GF-D8 (cell line): ENCODE data around the gene ZNF580.
A peak's percentile ranks its signal among the peaks of the same experiment; 100 is the strongest.

ENCODE experiments used
- DNase-seq: peaks from one replicate; lab custom pipeline; 2025; lab: John Stamatoyannopoulos, UW

ZNF580 gene

DNA sequence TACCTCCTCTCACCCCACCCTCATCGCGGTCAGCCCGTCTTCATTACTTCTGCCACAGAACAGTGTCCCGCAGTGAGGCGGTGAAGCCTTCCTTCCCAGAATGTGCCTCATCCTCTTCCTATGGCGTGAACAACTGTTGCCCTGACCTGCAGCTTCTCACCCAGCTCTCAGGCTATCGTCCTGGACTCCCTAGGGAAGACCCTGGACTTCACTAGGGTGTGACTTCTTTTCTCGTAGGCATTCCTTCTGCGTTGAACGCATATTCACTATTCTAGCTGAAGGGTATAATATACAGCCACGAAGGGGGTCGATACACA, 34.4 kb upstream of the ZNF580 start:
- DNase-seq, result no peak

DNA sequence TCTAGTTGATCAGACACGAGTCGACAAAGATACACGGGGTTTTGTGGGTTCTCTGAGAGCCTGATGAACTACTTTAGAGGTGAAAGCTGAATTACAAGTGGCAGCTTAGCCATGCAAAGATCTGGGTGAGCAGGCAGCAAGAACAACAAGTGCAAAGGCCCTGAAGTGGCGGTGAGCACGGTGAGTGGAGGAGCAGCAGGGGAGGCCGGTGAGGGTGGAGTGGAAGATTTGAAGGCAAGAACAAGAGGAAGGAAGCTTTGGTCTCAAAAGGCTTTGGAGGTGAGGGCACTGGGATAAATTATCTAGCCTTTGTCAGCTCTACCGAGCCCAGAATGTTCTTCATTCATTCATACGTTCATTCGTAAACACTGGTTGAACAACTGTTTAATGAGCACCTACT, 34.0 kb upstream of the ZNF580 start:
- DNase-seq, result no peak

DNA sequence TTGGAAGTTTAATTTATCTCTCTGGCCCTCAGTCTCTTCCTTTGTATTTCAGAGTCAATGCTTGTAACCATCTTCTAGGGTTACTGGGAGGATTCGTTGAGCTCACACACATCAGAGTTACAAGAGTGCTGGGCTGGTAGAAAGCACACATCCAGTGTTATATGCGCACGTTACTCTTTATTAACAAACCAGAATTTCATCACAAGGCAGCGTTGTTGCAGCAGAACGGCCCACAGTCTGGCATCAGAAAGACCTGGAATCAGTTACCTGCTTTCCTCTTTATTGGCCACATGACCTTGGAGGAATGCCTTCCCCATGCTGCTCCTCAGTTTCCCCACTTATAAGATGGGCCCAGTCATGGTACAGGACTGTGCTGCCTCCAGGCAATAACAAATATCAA, 31.5 kb upstream of the ZNF580 start:
- DNase-seq, result no peak

DNA sequence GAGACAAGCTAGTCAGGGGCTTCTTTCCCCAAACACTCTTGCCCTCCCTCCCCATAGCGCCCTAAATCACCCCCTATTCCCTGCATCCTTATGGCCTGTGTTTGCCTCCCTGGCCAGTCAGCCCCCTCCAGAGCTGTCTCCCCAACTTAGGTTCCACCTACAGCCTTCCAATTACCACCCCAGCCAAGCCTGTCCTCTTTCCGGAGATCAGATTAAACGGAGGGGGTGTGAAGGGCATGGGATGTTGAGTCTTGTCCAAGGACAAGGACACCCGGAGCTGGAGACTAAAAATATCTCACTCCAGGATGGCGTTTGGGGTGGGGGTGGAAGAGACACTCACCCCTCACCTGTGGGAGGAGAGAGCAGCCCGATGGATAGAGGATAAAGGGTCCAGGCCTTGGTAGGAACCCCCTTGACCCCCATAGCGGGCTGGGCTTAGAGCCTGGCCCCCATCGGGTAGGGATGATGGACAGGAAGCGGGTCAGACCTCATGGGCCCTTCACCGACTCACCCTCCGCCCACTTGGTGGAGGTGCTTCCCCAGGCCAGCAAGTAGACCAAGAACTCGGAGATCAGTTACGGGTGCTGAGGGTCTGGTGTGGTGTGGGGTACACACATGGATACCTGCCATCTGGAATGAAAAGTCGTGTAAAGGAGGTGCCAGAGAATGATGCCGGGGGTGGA, 29.4 kb upstream of the ZNF580 start:
- no peak for DNase-seq

DNA sequence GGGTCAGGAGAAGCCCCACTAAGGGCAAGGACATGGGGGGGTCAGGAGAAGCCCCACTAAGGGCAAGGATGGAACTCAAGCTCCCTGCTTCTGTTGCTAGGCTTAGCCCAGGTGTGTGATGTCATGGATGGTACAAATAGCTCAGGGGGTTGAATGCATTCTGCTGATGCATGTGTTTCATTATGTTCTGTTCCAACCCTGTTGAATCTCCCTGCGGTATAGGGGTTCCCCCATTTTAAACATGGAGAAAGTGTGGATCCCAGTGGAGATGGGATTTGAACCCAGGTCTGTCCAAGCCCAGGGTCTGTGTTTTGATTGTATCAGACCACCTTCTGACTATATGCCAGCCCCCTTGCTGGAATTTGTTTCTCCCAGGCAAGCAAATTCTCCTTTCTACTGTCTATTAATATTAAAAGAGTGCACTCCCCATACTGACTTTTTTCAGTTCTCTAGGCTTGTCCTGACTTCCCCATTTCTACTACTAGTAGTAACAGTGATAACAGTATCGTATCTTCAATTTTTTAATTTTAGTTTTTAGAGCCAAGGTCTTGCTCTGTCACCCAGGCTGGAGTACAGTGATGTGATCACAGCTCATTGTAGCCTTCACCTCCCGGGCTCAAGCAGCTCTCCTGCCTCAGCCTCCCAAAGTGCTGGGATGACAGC, 28.7 kb upstream of the ZNF580 start:
- no peak for DNase-seq

DNA sequence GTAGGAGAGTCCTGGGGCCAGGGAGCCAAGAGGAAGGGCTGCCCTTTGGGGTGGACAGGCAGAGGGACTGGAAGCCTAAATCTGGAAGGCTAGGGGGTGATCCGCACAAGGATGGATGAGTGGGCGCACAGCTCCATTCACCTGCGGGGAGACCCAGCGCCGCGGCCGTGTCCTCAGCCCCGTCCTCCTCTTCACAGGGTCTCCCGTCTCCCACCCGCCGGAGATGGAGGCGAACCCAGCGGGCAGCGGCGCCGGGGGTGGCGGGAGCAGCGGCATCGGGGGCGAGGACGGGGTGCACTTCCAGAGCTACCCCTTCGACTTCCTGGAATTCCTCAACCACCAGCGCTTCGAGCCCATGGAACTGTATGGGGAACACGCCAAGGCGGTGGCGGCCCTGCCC, 27.4 kb upstream of the ZNF580 start:
- no peak for DNase-seq

DNA sequence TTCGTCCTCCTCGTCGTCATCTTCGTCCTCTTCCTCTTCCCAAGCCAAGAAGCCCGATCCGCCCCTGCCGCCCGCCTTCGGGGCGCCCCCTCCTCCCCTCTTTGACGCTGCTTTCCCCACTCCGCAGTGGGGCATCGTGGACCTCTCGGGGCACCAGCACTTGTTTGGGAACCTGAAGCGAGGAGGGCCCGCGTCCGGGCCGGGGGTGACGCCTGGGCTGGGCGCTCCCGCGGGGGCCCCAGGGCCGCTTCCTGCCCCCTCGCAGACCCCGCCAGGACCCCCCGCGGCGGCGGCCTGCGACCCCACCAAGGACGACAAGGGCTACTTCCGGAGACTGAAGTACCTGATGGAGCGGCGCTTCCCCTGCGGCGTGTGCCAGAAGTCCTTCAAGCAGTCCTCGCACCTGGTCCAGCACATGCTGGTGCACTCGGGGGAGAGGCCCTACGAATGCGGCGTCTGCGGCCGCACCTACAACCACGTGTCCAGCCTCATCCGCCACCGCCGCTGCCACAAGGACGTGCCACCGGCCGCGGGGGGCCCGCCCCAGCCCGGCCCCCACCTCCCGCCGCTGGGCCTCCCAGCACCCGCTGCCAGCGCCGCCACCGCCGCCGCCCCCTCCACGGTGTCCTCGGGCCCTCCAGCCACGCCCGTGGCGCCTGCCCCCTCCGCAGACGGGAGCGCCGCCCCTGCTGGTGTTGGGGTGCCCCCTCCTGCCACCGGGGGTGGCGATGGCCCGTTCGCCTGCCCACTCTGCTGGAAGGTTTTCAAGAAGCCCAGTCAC, 26.7 kb upstream of the ZNF580 start:
- no peak for DNase-seq

DNA sequence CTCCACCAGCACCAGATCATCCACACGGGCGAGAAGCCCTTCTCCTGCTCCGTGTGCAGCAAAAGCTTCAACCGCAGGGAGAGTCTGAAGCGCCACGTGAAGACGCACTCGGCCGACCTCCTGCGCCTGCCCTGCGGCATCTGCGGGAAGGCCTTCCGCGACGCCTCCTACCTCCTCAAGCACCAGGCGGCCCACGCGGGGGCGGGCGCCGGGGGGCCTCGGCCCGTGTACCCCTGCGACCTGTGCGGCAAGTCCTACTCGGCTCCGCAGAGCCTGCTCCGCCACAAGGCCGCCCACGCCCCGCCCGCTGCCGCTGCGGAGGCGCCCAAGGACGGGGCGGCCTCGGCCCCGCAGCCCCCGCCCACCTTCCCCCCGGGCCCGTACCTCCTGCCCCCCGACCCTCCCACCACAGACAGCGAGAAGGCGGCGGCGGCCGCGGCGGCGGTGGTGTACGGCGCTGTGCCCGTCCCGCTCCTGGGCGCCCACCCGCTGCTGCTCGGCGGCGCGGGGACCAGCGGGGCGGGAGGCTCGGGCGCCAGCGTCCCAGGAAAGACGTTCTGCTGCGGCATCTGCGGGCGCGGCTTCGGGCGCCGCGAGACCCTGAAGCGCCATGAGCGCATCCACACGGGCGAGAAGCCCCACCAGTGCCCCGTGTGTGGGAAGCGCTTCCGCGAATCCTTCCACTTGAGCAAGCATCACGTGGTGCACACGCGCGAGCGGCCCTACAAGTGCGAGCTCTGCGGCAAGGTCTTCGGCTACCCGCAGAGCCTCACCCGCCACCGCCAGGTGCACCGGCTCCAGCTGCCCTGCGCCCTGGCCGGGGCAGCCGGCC, 25.9 kb upstream of the ZNF580 start:
- DNase-seq, result no peak

DNA sequence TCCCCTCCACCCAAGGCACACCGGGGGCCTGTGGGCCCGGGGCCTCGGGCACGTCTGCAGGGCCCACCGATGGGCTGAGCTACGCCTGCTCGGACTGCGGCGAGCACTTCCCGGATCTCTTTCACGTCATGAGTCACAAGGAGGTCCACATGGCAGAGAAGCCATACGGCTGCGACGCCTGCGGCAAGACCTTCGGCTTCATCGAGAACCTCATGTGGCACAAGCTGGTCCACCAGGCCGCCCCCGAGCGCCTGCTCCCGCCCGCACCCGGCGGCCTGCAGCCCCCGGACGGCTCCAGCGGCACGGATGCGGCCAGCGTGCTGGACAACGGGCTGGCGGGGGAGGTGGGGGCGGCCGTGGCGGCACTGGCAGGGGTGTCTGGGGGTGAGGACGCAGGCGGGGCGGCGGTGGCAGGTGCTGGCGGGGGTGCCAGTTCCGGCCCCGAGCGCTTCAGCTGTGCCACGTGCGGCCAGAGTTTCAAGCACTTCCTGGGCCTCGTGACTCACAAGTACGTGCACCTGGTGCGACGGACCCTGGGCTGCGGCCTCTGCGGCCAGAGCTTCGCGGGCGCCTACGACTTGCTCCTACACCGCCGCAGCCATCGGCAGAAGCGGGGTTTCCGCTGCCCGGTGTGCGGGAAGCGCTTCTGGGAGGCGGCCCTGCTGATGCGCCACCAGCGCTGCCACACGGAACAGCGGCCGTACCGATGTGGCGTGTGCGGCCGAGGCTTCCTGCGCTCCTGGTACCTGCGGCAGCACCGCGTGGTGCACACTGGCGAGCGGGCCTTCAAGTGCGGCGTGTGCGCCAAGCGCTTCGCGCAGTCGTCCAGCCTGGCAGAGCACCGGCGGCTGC, 25.0 kb upstream of the ZNF580 start:
- DNase-seq, result no peak

DNA sequence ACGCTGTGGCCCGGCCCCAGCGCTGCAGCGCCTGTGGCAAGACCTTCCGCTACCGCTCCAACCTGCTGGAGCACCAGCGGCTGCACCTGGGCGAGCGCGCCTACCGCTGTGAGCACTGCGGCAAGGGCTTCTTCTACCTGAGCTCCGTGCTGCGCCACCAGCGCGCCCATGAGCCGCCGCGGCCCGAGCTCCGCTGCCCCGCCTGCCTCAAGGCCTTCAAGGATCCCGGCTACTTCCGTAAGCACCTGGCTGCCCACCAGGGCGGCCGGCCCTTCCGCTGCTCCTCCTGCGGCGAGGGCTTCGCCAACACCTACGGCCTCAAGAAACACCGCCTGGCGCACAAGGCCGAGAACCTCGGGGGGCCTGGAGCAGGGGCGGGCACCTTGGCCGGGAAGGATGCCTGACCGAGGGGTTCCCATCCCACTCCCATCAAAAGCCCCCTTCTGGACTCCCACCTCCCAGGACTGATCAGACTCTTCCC, 24.4 kb upstream of the ZNF580 start:
- no peak for DNase-seq

DNA sequence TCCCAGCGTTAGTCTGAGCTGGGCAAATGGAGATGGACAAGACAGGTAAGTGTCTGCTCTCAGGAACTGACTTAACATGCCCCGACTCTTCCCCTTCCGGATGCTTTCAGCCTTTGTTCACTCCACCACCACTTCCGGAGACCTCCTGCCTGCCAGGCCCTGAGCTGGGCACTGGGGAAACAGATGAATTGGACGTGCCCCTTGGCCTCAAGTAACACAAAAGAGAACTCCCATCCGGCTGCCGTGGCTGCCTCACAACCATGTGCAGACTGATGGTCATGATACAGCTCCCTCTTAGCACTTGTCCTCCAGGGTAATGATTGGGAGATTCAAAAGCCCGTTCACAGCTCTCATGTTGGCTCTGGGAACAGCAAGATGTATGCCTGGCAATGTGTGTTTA, 23.4 kb upstream of the ZNF580 start:
- DNase-seq, result no peak

DNA sequence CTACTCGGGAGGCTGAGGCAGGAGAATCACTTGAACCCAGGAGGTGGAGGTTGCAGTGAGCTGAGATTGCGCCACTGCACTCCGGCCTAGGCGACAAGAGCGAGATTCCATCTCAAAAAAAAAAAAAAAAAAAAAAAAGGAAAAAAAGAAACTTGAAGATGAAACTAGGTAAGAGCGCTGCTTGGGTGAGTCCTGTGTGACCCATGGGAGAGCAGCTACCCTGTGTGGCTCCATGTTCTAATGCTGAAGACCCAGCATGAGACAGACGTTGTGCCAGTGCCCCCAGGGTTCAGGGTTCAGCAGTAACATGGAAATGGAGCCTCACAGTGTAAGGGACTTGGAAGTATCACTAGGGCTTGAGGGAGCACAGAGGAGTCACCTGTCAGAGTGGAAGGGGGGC, 22.4 kb upstream of the ZNF580 start:
- no peak for DNase-seq

DNA sequence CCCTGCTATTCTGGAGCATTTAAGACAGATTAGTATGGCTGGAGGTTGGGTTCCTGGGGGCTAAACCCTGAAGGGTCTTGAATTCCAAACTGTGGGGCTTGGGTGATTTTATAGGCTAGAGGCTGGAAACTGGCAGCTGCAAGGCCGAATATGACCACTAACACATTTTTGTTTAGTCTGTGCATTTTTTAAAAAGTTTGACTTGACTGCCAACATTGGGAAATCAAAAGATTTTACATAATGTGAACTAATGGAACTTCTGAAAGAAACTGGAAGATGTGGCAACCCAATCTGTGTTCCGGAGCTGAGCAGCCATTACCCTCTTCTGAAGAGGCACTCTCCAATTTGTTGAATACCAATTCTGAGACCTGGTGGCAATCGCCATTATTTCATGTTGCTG, 21.5 kb upstream of the ZNF580 start:
- DNase-seq, result no peak

DNA sequence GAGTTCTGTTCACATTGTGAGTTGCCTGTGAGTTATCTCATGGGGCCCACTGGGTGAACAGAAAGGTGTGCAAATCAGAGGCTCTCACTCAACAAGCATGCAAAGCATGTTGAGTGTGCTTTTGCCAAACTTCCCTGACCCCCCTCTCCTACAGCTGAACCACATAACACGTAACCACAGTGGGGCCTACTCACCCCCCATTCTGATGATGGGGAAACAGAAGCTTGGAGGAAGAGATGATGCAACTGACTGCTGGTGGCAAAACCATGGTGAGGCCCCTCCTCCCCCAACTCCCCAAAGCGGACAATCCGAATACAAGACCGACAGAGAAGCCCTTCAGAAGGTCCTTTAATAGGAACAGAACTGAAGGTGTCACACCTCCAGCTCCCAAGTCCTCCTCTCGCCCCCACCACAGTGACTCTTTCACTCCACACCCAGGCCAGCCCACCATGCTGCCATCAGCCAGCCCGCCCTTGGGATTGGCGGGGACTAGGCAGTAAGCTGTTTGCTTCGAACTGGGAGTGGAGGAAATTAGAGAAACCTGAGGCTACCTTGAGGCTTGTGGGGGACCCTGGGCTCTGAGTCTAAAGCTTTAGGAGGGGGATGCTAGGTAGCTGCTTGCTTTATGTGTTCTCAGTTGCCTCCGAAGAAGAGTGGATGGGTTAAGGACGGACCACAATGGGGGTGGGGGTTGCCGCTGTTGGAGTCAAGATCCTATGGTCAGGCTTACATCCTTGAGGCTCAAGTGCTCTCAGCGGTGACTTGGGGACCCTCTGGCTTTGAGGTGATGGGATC, 20.2 kb upstream of the ZNF580 start:
- DNase-seq, result peak; percentile 78

DNA sequence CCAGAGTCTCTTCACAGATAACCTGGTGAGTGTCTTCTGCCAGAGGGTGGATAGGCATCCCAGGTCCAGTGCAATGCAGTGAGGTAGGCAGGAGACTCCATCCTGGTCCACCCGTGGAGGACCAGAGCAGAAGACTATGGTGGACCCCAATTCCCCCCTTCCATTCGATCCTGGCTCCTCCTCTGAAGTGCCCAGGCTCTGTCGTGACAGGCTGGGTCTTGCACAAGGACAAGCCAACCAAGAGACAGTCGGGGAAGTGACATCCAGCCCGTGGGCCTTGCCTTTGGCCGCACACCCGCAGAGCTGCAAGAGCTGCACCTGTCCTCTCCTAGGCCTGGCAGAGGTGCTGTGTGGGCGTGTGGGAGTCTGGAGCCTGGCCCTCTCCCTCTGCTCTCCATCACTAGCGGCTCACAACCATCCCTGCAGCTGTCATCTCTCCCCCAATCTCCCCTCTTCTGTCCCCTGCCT, 19.6 kb upstream of the ZNF580 start:
- no peak for DNase-seq

DNA sequence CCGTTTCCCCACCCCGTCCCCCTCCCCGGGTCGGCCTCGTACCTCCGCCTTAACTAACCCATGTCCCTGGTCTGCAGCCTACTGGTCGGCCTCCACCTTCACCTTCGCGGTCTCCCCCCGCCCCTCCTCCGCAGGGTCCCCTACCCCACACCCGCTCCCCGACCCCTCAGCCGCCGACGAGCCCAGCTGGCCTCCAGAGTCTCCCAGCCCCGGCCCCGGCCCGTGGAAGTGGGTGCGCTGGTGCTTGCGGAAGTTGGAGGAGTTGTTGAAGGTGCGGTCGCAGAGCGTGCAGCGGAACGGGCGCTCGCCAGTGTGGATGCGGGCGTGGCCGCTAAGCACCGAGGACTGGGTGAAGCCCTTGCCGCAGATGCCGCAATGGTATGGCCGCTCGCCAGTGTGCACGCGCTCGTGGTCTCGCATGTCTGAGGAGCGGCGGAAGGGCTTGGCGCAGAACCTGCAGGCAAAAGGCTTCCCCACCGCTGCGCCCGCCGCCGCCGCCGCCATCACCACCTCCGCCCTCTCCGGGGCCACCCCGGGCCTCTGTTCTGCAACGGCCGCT, 19.1 kb upstream of the ZNF580 start:
- no peak for DNase-seq

DNA sequence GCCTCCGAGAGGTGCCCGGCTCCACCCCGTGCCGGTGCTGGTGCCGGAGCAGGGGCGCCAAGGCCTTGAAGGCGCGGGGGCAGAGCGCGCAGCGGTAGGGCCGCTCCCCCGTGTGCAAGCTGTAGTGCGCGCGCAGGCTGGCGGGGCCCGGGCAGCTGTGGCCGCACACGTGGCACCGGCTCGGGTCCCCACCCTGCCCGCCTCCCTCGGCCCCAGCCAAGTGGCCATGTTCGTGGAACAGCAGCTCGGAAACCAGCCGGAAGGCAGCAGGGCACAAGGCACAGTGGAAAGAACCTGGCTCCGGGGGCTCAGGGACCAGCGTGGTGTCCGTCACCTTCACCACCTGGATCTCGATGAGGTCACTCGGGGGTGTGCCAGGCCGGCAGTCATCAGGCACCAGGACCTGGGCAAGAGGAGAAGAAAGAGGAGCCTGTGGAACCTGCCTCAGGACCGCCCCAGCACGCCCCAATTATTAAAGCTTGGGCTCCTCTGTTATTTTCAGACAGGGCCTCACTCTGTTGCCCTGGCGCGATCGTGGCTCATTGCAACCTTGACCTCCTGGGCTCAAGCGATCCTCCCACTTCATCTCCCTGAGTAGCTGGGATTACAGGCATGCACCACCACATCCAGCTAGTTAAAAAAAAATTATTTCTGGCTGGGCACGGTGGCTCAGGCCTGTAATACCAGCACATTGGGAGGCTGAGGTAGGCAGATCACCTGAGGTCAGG, 18.4 kb upstream of the ZNF580 start:
- no peak for DNase-seq

DNA sequence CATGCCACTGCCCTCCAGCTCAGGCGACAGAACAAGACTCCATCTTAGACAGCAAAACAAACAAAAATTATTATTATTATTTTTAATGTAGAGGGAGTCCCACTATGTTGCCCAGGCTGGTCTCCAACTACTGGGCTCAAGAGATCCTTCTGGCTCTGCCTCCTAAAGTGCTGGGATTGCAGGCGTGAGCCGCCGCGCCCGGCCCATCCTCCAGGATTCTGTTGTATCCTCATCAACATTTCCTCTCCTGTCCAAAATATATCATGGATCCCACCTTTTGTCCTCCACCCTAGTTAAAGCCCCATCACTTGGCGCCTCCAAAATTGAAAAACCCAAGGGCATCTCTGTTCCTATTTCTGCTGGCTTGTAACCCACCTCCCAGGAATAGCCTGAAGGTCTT, 17.7 kb upstream of the ZNF580 start:
- no peak for DNase-seq

DNA sequence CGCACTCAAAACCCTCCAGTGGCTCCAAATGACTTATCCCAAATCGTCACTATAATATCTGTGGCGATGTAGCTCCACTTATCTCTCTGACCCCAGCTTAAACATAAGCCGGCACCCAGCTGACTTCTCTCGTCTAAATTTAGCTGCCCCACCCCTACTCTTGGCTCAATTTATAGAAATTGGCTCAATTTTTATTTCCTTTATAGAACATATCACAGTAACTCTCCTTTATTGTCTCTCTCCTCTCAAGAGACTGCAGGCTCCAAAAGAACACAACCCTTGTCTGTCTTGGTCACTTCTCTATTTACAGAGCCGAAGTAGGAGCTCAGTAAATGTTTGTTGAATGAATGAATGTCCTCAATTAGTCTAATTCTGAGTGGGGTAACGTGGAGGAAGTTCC, 17.2 kb upstream of the ZNF580 start:
- no peak for DNase-seq
